HCT116 (cell line): Measurements from ENCODE around the gene DOCK2. TPM values are rescaled to one million over a fixed set of nuclear protein-coding genes. Genes with fewer than 3 reads are reported as not detected.

Experiments used
- ATAC-seq: fragments of 200-7000 bp; cut with Tn5 transposase; 2 replicates; pipeline ENCODE4 v1.9.1; 2020; ENCODE audit warnings: mild to moderate bottlenecking, moderate library complexity
- BruUV-seq: library from RNA; stranded (reverse); fragments of 400-500 nt; replicated peaks from 2 replicates; lab custom pipeline; 2021; lab: Mats Ljungman, UMichigan
- CTCF ChIA-PET: fragments of 300-600 bp; sonication (Branson Sonifier 250); formaldehyde crosslinking; loops from one replicate; lab custom pipeline; 2021; ENCODE audit warnings: antibody characterized with exemption; lab: Charles Lee
- POLR2A ChIA-PET: fragments of 300-600, 350-600 bp; sonication (Branson Sonifier 250); formaldehyde crosslinking; loops from one replicate; lab custom pipeline; 2021; ENCODE audit warnings: antibody characterized with exemption; lab: Charles Lee
- RAD21 ChIA-PET, 2 experiments: fragments of 300-600 bp; sonication (Branson Sonifier 250); formaldehyde crosslinking; loops; one replicate each; lab custom pipeline; 2023; ENCODE audit warnings: low total read pairs in 2 of 2; ENCODE audit not compliant: uncharacterized antibody in 2 of 2, unreplicated experiment in 2 of 2, low non-redundant PET in 1 of 2; lab: Charles Lee
- DNase-seq: peaks from one replicate; pipeline ENCODE4 v3.0.0-alpha.2; 2010; ENCODE audit warnings: low read depth, low spot score
- H2AFZ ChIP-seq: fragments of 200-600 bp; shearing (Covaris generic), sonication (generic); 2 replicates; pipeline ENCODE4 v1.6.1; 2017; ENCODE audit warnings: low read depth, mixed run types, mixed read lengths, antibody characterized with exemption, low read length; ENCODE audit not compliant: poor library complexity, severe bottlenecking
- H3K27ac ChIP-seq: 2 replicates; pipeline ENCODE4 v1.5.1; 2012; ENCODE audit warnings: low read depth, low read length
- H3K27me3 ChIP-seq: fragments of 200-600 bp; sonication (generic); 2 replicates; pipeline ENCODE4 v1.6.1; 2016; ENCODE audit warnings: mixed run types, low read length, mixed read lengths; ENCODE audit not compliant: insufficient read depth
- H3K36me3 ChIP-seq, 2 experiments: fragments of 200-500 bp in 1 of 2; fragments of 200-600 bp in 1 of 2; sonication (Bioruptor generic) in 1 of 2; sonication (generic) in 1 of 2; 2 replicates each; pipeline versions ENCODE4 v1.5.1 to v1.6.1; 2014 to 2016; ENCODE audit warnings: low read length in 2 of 2, inconsistent platforms in 1 of 2, mixed read lengths in 1 of 2, mixed run types in 1 of 2; ENCODE audit not compliant: insufficient read depth in 2 of 2, control insufficient read depth in 1 of 2
- H3K4me1 ChIP-seq, 2 experiments: fragments of 200-600 bp in 1 of 2; sonication (generic) in 1 of 2; 2 replicates each; pipeline versions ENCODE4 v1.5.1 to v1.6.1; 2012 to 2017; ENCODE audit warnings: low read length in 2 of 2, inconsistent platforms in 1 of 2, mild to moderate bottlenecking in 1 of 2, mixed read lengths in 1 of 2, mixed run types in 1 of 2, moderate library complexity in 1 of 2; ENCODE audit not compliant: insufficient read depth in 2 of 2, control insufficient read depth in 1 of 2
- H3K4me2 ChIP-seq: fragments of 200-600 bp; sonication (generic); 2 replicates; pipeline ENCODE4 v1.6.1; 2017; ENCODE audit warnings: mixed run types, low read length, mixed read lengths
- H3K4me3 ChIP-seq, 2 experiments: fragments of 200-600 bp in 1 of 2; sonication (generic) in 1 of 2; replicated peaks in 1 of 2; 2 replicates each; pipeline ENCODE4 v1.5.1; 2011 to 2016; ENCODE audit warnings: low read length in 2 of 2, control low read depth in 1 of 2, low read depth in 1 of 2, mild to moderate bottlenecking in 1 of 2, mixed read lengths in 1 of 2, mixed run types in 1 of 2
- H3K79me2 ChIP-seq: fragments of 200-600 bp; sonication (generic); 2 replicates; pipeline ENCODE4 v1.6.1; 2017; ENCODE audit warnings: mild to moderate bottlenecking, mixed run types, low read length, moderate library complexity, mixed read lengths; ENCODE audit not compliant: insufficient read depth
- H3K9ac ChIP-seq: fragments of 200-600 bp; sonication (generic); 2 replicates; pipeline ENCODE4 v1.6.1; 2016; ENCODE audit warnings: low read length, mixed read lengths
- H3K9me2 ChIP-seq: fragments of 200-600 bp; sonication (generic), shearing (Covaris generic); 2 replicates; pipeline ENCODE4 v1.6.1; 2017; ENCODE audit warnings: mixed run types, mild to moderate bottlenecking, moderate library complexity; ENCODE audit not compliant: insufficient read depth
- H3K9me3 ChIP-seq, 2 experiments: fragments of 200-500 bp in 1 of 2; fragments of 200-600 bp in 1 of 2; sonication (Bioruptor generic) in 1 of 2; sonication (generic) in 1 of 2; 2 replicates each; pipeline ENCODE4 v1.6.1; 2014 to 2017; ENCODE audit warnings: low read length in 2 of 2, mixed read lengths in 2 of 2, inconsistent platforms in 1 of 2, low read depth in 1 of 2, mild to moderate bottlenecking in 1 of 2, mixed run types in 1 of 2, moderate library complexity in 1 of 2; ENCODE audit not compliant: control insufficient read depth in 1 of 2, insufficient read depth in 1 of 2
- H4K20me1 ChIP-seq: fragments of 200-600 bp; sonication (generic), shearing (Covaris generic); 2 replicates; pipeline ENCODE4 v1.6.1; 2017; ENCODE audit warnings: mixed run types, mild to moderate bottlenecking, moderate library complexity; ENCODE audit not compliant: insufficient read depth
- CBX3 ChIP-seq: IDR thresholded peaks from 2 replicates; pipeline ENCODE4 v1.6.1; 2012; ENCODE audit warnings: low read depth
- CEBPB ChIP-seq: IDR thresholded peaks from 2 replicates; pipeline ENCODE4 v1.6.1; 2012; ENCODE audit warnings: low read depth
- EGR1 ChIP-seq: IDR thresholded peaks from 2 replicates; pipeline ENCODE4 v1.6.1; 2012; ENCODE audit warnings: low read depth
- ELF1 ChIP-seq: IDR thresholded peaks from 2 replicates; pipeline ENCODE4 v1.6.1; 2012; ENCODE audit warnings: low read depth, borderline replicate concordance
- FOSL1 ChIP-seq: IDR thresholded peaks from 2 replicates; pipeline ENCODE4 v1.6.1; 2012; ENCODE audit warnings: low read depth
- JUND ChIP-seq: IDR thresholded peaks from 2 replicates; pipeline ENCODE4 v1.6.1; 2012
- POLR2A ChIP-seq: IDR thresholded peaks from 2 replicates; pipeline ENCODE4 v1.7.0; 2011; ENCODE audit warnings: borderline replicate concordance; ENCODE audit not compliant: insufficient read depth, insufficient read length; ENCODE audit errors: extremely low read depth
- SIN3A ChIP-seq: IDR thresholded peaks from 2 replicates; pipeline ENCODE4 v1.6.1; 2012; ENCODE audit warnings: low read depth
- SP1 ChIP-seq: IDR thresholded peaks from 2 replicates; pipeline ENCODE4 v1.6.1; 2012; ENCODE audit warnings: low read depth
- SRF ChIP-seq: IDR thresholded peaks from 2 replicates; pipeline ENCODE4 v1.6.1; 2012; ENCODE audit warnings: low read depth
- TCF7L2 ChIP-seq: IDR thresholded peaks from 2 replicates; pipeline ENCODE4 v1.7.0; 2011; ENCODE audit warnings: borderline replicate concordance, inconsistent platforms; ENCODE audit not compliant: insufficient read depth, insufficient read length; ENCODE audit errors: extremely low read depth
- YY1 ChIP-seq: IDR thresholded peaks from 2 replicates; pipeline ENCODE4 v1.6.1; 2011; ENCODE audit warnings: low read length, low read depth, moderate library complexity, mild to moderate bottlenecking; ENCODE audit not compliant: insufficient replicate concordance; ENCODE audit errors: extremely low read depth
- ZFX ChIP-seq: fragments of 450-650 bp; IDR thresholded peaks from 2 replicates; pipeline ENCODE4 v1.6.1; 2017
- intact Hi-C: fragments of 100-400 bp; cut with micrococcal nuclease; formaldehyde crosslinking; loops from 2 replicates; pipeline ENCODE4 v1.10.0; 2022
- total RNA-seq: library from RNA; stranded (reverse); gene quantifications from one replicate; pipeline ENCODE4 v1.2.1, GENCODE V29; 2021; ENCODE audit not compliant: unreplicated experiment
- TF ChIP-seq, protein P1 (sequence below): IDR thresholded peaks from 2 replicates; pipeline ENCODE4 v1.6.1; 2012
- TF ChIP-seq, protein P2 (sequence below): IDR thresholded peaks from 2 replicates; pipeline ENCODE4 v1.6.1; 2011; ENCODE audit warnings: mild to moderate bottlenecking, low read length, moderate library complexity; ENCODE audit not compliant: insufficient replicate concordance; ENCODE audit errors: extremely low read depth
- TF ChIP-seq, protein P3 (sequence below): IDR thresholded peaks from 2 replicates; pipeline ENCODE4 v1.6.1; 2012
- TF ChIP-seq, protein P4 (sequence below): IDR thresholded peaks from 2 replicates; pipeline ENCODE4 v1.6.1; 2012; ENCODE audit warnings: low read depth

Gene DOCK2
- total RNA-seq, 1 experiment from 2014 or later: 0.89 TPM

DNA sequence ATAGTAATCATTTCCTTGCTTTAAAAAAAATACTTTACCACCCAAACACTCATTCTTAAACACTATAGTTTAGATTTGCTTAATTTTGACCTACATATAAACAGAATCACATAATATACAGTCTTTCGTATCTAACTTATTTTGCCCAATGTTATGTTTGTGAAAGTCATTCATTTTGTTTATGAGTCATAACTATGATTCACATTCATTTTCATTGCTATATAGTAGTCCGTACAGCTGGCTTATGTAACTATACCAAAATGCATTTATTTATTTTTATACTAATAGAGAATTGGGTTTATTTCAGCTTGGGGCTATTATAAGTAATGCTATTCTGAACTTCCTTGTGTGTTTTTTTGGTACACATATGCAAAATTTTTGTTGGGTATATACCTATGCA, 434.7 kb downstream of the DOCK2 start:
- Histone ChIP-seq H3K9me3 (no peaks in the 10 kb centered on the region), H3K9me2 (no peaks in the 10 kb centered on the region), H3K79me2 (no peaks in the 10 kb centered on the region), H2AFZ (no peak overlapping the region), H3K27ac (no peak overlapping the region), H3K4me1 (no peaks in the 10 kb centered on the region)
- no peak for DNase-seq
- no peak for TF ChIP-seq ZFX
- no peak for TF ChIP-seq JUND
- no peak for TF ChIP-seq EGR1
- TF ChIP-seq TCF7L2: no peak
- TF ChIP-seq FOSL1: peak; percentile 34; the same call in 1 of the 2 replicates
- no peak for TF ChIP-seq SP1
- TF ChIP-seq, all 23 proteins: peak for 1
- no TSS peak for BruUV-seq
- peaks cover 53% of the 10 kb centered on the region for H3K27me3 ChIP-seq
- H3K36me3 ChIP-seq: no peaks in the 10 kb centered on the region
- ChIA-PET POLR2A (no interaction called here), RAD21 (no interaction called here), CTCF (interaction anchor here (1.4 to 2.1 kb wide), 4 partner anchors 11 to 370 kb away, joined by 3 to 13 read pairs (median 6); no protein-coding TSS in a partner anchor)
- no peak overlapping the region for H3K4me3 ChIP-seq
- intact Hi-C loops: loop anchor here (2.0 kb wide), 1 partner anchor 371 kb away; no protein-coding TSS in a partner anchor
- ATAC-seq: no peak
- no peak overlapping the region for H3K9ac ChIP-seq
- H3K4me2 ChIP-seq: no peak overlapping the region
- H4K20me1 ChIP-seq: no peaks in the 10 kb centered on the region

DNA sequence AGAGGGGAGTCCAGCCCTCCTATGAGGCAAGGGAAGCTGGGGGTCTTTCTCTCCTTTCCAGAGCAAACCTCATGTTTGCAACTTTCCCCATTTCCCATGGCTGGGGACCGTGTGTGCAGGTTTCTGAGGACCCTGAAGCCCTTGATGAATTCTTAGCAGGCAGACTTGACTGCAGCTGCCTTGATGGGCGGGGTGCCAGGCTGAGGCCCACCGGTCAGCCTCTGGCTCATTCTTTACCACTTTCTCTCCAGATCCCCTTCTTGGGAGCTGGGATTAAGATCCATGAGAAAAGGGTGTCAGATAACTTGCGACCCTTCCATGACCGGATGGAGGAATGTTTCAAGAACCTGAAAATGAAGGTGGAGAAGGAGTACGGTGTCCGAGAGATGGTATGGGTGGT, 438.6 kb downstream of the DOCK2 start:
- no peaks in the 10 kb centered on the region for H3K9me2 ChIP-seq
- no peaks in the 10 kb centered on the region for H3K79me2 ChIP-seq
- H3K36me3 ChIP-seq: no peaks in the 10 kb centered on the region
- no peak overlapping the region for H3K4me3 ChIP-seq
- RAD21 ChIA-PET: no interaction called here
- POLR2A ChIA-PET: no interaction called here
- no peak overlapping the region for H3K4me2 ChIP-seq
- H3K4me1 ChIP-seq: no peaks in the 10 kb centered on the region
- H3K9ac ChIP-seq: no peak overlapping the region
- H3K27me3 ChIP-seq: peaks cover 40% of the 10 kb centered on the region
- CTCF ChIA-PET: no interaction called here
- no peak for DNase-seq
- H4K20me1 ChIP-seq: no peaks in the 10 kb centered on the region
- no peak overlapping the region for H2AFZ ChIP-seq
- no peak for ATAC-seq
- intact Hi-C loops: no loop called here
- no peaks in the 10 kb centered on the region for H3K9me3 ChIP-seq
- no TSS peak for BruUV-seq
- no peak overlapping the region for H3K27ac ChIP-seq
- no peak for TF ChIP-seq ELF1
- TF ChIP-seq, protein P1, sequence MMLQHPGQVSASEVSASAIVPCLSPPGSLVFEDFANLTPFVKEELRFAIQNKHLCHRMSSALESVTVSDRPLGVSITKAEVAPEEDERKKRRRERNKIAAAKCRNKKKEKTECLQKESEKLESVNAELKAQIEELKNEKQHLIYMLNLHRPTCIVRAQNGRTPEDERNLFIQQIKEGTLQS: no peak
- no peak for TF ChIP-seq SRF
- no peak for TF ChIP-seq TCF7L2
- no peak for TF ChIP-seq ZFX
- TF ChIP-seq YY1: no peak
- TF ChIP-seq, protein P2, sequence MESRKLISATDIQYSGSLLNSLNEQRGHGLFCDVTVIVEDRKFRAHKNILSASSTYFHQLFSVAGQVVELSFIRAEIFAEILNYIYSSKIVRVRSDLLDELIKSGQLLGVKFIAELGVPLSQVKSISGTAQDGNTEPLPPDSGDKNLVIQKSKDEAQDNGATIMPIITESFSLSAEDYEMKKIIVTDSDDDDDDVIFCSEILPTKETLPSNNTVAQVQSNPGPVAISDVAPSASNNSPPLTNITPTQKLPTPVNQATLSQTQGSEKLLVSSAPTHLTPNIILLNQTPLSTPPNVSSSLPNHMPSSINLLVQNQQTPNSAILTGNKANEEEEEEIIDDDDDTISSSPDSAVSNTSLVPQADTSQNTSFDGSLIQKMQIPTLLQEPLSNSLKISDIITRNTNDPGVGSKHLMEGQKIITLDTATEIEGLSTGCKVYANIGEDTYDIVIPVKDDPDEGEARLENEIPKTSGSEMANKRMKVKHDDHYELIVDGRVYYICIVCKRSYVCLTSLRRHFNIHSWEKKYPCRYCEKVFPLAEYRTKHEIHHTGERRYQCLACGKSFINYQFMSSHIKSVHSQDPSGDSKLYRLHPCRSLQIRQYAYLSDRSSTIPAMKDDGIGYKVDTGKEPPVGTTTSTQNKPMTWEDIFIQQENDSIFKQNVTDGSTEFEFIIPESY: no peak
- TF ChIP-seq FOSL1: no peak
- no peak for TF ChIP-seq CBX3
- TF ChIP-seq, protein P3, sequence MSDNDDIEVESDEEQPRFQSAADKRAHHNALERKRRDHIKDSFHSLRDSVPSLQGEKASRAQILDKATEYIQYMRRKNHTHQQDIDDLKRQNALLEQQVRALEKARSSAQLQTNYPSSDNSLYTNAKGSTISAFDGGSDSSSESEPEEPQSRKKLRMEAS: no peak
- TF ChIP-seq, protein P4, sequence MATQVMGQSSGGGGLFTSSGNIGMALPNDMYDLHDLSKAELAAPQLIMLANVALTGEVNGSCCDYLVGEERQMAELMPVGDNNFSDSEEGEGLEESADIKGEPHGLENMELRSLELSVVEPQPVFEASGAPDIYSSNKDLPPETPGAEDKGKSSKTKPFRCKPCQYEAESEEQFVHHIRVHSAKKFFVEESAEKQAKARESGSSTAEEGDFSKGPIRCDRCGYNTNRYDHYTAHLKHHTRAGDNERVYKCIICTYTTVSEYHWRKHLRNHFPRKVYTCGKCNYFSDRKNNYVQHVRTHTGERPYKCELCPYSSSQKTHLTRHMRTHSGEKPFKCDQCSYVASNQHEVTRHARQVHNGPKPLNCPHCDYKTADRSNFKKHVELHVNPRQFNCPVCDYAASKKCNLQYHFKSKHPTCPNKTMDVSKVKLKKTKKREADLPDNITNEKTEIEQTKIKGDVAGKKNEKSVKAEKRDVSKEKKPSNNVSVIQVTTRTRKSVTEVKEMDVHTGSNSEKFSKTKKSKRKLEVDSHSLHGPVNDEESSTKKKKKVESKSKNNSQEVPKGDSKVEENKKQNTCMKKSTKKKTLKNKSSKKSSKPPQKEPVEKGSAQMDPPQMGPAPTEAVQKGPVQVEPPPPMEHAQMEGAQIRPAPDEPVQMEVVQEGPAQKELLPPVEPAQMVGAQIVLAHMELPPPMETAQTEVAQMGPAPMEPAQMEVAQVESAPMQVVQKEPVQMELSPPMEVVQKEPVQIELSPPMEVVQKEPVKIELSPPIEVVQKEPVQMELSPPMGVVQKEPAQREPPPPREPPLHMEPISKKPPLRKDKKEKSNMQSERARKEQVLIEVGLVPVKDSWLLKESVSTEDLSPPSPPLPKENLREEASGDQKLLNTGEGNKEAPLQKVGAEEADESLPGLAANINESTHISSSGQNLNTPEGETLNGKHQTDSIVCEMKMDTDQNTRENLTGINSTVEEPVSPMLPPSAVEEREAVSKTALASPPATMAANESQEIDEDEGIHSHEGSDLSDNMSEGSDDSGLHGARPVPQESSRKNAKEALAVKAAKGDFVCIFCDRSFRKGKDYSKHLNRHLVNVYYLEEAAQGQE: no peak
- no peak for TF ChIP-seq POLR2A
- no peak for TF ChIP-seq SIN3A
- TF ChIP-seq SP1: no peak
- no peak for TF ChIP-seq CEBPB
